ENCODE measurements around the gene NECAB2. TPM values are rescaled to one million over a fixed set of nuclear protein-coding genes. Genes with fewer than 3 reads are reported as not detected.
A peak's percentile ranks its signal among the peaks of the same experiment; 100 is the strongest.

NECAB2 gene
- total RNA-seq, 1 donor from 2014 or later = 6.5 TPM

DNA sequence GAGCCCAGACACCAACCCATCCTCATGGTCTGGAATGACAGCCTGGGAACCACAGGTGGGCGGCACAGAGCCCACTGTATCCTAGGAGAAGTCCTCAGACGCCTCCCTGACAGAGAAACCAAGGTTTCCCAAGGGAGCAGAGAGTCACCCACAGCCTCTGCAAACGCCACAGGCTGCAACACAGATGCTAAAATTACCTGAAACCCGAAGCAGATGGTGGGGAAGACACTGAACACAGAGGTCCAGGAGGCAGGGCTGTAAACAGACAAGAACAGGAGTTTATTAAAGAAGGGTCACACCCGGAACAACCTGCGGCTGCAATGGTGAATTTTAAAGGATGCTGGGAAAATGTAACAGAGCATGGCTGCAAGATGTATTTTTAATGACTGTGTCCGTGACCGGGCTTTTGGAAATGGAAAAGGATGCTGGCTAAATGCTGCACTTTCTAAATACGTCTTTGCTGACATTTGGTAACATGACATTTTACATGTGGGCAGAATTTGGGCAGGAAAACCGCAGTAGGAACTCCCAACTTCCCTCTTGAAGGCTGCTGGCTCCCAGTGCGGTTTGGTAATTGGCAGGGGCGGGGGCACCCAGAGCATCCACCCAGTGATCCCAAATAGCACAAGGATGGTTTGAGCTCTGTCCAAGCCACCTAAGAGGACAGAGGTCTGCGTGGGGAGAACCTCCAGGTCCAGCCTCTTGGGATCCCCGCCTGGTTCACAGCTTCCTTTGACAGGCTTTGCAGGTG is 61.4 kb downstream of the NECAB2 start:
- Mint-ChIP-seq H3K27me3 (peaks cover 5% of the 10 kb centered on the region), H3K36me3 (no peaks in the 10 kb centered on the region), H3K4me1 (ENCODE audit: unreplicated experiment) (peaks cover 11% of the 10 kb centered on the region), H3K27ac (no peak overlapping the region), H3K9me3 (no peaks in the 10 kb centered on the region), H3K4me3 (no peak overlapping the region)
- TF ChIP-seq, protein P1, sequence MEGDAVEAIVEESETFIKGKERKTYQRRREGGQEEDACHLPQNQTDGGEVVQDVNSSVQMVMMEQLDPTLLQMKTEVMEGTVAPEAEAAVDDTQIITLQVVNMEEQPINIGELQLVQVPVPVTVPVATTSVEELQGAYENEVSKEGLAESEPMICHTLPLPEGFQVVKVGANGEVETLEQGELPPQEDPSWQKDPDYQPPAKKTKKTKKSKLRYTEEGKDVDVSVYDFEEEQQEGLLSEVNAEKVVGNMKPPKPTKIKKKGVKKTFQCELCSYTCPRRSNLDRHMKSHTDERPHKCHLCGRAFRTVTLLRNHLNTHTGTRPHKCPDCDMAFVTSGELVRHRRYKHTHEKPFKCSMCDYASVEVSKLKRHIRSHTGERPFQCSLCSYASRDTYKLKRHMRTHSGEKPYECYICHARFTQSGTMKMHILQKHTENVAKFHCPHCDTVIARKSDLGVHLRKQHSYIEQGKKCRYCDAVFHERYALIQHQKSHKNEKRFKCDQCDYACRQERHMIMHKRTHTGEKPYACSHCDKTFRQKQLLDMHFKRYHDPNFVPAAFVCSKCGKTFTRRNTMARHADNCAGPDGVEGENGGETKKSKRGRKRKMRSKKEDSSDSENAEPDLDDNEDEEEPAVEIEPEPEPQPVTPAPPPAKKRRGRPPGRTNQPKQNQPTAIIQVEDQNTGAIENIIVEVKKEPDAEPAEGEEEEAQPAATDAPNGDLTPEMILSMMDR (conservative IDR thresholded peaks at IDR 0.05) = no peak
- no peak for DNase-seq (ENCODE audit: extremely low spot score, unreplicated experiment)

DNA sequence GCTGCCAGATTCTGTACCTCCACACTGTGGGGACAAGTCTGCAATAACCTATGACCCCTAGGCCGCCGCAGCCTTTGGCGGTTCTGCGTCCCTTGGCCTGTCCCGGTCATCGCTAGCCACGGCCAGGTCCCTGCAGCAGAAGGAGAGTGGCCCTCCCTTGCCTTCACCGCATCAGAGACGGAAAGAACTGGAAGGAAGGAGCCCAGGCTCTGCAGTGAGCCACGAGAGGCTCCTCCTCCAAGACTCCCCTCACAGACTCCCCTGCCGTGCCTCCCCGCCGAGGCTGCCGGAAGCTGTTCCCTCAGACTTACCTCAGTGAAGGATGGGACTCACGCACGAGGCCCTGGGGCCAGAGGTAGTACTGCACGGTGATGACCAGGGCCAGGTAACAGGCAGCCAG is 63.5 kb downstream of the NECAB2 start:
- TF ChIP-seq, protein P1 (conservative IDR thresholded peaks at IDR 0.05) = no peak
- H3K36me3 Mint-ChIP-seq = no peaks in the 10 kb centered on the region
- peaks cover 5% of the 10 kb centered on the region for H3K9me3 Mint-ChIP-seq
- H3K4me1 Mint-ChIP-seq (ENCODE audit: unreplicated experiment) = peaks cover 11% of the 10 kb centered on the region
- peaks cover 5% of the 10 kb centered on the region for H3K27me3 Mint-ChIP-seq
- H3K4me3 Mint-ChIP-seq = no peak overlapping the region
- no peak overlapping the region for H3K27ac Mint-ChIP-seq
- DNase-seq (ENCODE audit: extremely low spot score, unreplicated experiment) = no peak

DNA sequence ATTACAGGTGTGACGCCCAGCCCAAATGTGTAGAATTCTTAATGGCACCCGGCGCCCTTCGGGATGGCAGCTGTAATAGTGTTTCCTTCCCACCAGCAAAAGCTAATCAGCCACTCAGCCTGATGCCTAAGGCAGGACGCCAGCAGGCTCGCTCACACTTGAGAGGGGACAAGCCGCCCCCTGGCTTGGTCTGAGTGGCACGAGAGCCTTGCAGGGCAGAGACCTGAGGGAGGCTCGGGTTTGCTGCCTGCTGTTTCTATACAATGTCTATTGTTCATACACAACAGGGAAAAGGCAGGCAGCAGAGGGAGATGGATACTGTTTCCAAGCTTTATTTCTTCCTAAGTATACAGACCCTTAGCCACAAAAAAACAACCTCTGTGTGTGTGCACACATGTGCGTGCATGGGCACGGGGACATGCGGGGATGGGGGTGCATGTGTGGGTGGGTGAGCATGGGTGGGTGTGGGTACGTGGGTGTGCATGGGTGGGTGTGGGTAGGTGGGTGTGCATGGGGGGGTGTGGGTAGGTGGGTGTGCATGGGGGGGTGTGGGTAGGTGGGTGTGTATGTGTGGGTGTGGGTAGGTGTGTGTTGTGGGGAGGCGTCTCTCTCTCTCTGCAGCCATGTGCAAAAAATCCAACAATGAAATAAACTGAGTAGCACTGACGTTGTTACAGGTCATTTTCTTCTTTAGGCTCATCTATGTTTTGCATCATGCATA is 64.6 kb downstream of the NECAB2 start:
- no peaks in the 10 kb centered on the region for H3K36me3 Mint-ChIP-seq
- H3K9me3 Mint-ChIP-seq = peaks cover 5% of the 10 kb centered on the region
- DNase-seq (ENCODE audit: extremely low spot score, unreplicated experiment) = no peak
- peak overlapping the region; percentile 18 for H3K27ac Mint-ChIP-seq
- peaks cover 5% of the 10 kb centered on the region for H3K27me3 Mint-ChIP-seq
- TF ChIP-seq, protein P1 (conservative IDR thresholded peaks at IDR 0.05) = no peak
- H3K4me1 Mint-ChIP-seq (ENCODE audit: unreplicated experiment) = peaks cover 9% of the 10 kb centered on the region
- no peak overlapping the region for H3K4me3 Mint-ChIP-seq

DNA sequence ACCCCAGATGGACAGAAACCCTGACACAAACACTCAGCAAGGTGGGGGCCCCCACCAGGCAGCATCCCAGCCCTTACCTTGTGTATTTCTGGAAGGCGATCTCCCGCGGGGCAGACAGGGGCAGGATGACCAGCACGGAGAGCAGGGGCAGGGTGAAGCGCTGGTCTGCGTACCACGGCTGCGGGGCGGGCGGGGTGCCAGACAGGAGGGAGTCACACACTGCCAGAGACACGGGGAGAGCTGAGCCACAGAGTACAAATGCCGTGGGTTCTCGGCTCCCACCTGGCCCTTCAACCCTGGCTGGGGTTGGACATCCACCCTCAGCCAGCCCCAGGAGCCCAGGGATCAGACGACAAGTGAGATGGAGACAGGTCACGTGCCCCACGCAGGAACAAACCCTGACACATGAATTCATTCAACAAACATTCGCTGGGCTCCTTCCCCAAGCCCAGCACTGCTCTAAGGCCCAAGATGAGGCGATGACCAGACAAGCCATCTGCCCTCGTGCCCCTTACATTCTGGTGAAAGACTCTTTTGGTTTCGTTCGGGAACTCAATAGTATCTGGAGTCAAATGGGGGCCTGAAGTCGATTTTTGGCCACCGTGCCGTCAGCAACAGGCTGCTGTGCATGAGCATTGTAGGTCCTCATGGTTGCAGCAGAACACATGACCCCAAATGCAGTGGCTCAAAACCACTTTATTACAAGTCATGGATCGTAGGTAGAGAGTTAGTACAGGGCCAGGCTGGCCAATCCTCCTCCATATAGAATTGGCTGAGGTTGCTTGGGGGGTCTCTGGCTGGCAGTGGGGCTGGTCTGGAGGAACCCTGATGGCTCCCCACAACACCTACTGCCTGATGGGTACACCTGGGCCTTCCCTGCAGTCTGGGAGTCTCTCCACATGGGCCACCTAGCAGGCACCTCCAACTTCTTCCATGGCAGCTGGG is 65.5 kb downstream of the NECAB2 start:
- TF ChIP-seq, protein P1 (conservative IDR thresholded peaks at IDR 0.05) = no peak
- Mint-ChIP-seq H3K27me3 (peaks cover 8% of the 10 kb centered on the region), H3K4me1 (ENCODE audit: unreplicated experiment) (peaks cover 6% of the 10 kb centered on the region), H3K9me3 (peaks cover 5% of the 10 kb centered on the region), H3K36me3 (no peaks in the 10 kb centered on the region), H3K4me3 (no peak overlapping the region), H3K27ac (no peak overlapping the region)
- no peak for DNase-seq (ENCODE audit: extremely low spot score, unreplicated experiment)

DNA sequence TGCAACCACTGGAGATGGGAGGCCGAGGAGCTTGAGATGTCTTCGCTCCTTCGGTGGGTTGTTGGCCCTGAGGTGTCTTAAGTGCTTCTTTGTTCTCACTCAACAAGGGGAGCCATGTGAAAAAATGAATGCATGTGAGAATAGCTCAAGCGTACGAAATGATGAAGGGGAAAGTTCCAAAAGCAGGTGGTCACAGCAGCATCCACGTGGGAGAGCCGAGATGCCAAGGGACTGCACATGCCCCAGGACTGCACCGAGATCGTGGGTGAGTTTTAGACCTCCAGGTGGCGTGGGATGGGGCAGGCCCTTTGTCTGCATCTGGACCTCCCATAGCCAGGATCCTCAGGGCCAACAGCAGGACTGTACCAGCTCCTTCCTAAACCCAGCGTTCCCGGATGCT is 66.5 kb downstream of the NECAB2 start:
- Mint-ChIP-seq H3K36me3 (no peaks in the 10 kb centered on the region), H3K4me3 (no peak overlapping the region), H3K27me3 (peaks cover 8% of the 10 kb centered on the region), H3K9me3 (peaks cover 5% of the 10 kb centered on the region), H3K27ac (no peak overlapping the region), H3K4me1 (ENCODE audit: unreplicated experiment) (peaks cover 8% of the 10 kb centered on the region)
- TF ChIP-seq, protein P1 (conservative IDR thresholded peaks at IDR 0.05) = no peak
- no peak for DNase-seq (ENCODE audit: extremely low spot score, unreplicated experiment)

All from type B pancreatic cell (in vitro differentiated cells).